Cardiac fibroblast (primary cell): Measurements from ENCODE around the gene FRS3.
A peak's percentile ranks its signal among the peaks of the same experiment; 100 is the strongest.

Experiments used
- DNase-seq, 2 donors: peaks; one replicate each; pipeline versions ENCODE4 v3.0.0 to v3.0.0-alpha.2; 2010; ENCODE audit warnings: low read depth in 2 of 2
- H3K4me3 ChIP-seq, 2 donors: replicated peaks in 1 of 2; 1 replicate in 1 of 2; 2 replicates in 1 of 2; pipeline ENCODE4 v1.5.1; 2011; ENCODE audit warnings: low read depth in 2 of 2, low read length in 2 of 2, mild to moderate bottlenecking in 2 of 2, moderate library complexity in 1 of 2
- TF ChIP-seq, protein P1 (sequence below): IDR thresholded peaks from one replicate; pipeline ENCODE4 v1.5.1; 2011; ENCODE audit warnings: low read depth, mild to moderate bottlenecking, low read length, inconsistent platforms

FRS3 gene

DNA sequence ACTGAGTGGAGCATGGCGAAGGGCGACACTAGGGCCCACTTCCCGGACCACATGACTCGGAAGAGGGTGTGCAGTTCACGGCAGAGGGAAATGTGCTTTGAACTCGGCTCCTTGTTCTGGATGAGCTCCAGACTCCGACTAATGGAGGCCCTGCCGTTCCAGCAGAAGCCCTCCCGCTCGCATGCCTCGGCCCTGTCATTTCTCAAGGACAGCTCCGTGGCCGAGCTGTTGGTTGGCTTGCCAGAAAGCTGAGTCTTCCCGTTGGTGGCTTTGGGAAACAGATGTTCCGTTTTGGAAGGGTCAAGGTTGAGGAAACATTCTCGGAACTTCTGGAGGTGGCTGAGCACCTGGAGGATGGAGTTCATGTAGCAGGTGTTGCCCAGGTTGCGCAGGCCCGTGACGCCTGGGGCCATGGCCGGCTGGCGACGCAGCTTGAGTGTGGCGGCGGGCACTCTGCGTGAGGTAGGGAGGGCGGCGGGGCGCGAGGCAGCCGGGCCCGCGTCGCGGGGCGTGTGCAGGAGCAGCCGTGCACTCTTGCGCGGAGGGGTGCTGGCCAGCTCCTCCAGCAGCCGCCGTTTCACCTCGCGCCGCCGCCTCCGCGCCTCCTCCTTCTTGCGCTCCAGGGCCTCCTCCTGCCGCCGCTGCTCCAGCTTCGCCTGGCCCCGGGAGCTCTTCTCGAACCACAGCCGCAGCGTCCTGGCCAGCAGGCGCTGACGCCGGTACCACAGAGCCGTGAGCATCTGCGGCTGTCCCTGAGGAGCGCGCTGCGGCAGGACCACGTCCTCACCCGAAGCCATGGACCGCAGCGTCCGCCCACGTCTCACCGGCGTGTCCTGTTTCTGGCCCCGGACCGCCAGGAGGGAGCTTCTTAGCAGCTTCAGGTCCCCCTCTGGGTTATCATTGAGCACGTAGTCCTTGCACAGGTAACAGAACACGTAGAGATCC, 26.4 kb upstream of the FRS3 start:
- H3K4me3 ChIP-seq = no peak overlapping the region
- DNase-seq = no peak
- TF ChIP-seq, protein P1, sequence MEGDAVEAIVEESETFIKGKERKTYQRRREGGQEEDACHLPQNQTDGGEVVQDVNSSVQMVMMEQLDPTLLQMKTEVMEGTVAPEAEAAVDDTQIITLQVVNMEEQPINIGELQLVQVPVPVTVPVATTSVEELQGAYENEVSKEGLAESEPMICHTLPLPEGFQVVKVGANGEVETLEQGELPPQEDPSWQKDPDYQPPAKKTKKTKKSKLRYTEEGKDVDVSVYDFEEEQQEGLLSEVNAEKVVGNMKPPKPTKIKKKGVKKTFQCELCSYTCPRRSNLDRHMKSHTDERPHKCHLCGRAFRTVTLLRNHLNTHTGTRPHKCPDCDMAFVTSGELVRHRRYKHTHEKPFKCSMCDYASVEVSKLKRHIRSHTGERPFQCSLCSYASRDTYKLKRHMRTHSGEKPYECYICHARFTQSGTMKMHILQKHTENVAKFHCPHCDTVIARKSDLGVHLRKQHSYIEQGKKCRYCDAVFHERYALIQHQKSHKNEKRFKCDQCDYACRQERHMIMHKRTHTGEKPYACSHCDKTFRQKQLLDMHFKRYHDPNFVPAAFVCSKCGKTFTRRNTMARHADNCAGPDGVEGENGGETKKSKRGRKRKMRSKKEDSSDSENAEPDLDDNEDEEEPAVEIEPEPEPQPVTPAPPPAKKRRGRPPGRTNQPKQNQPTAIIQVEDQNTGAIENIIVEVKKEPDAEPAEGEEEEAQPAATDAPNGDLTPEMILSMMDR = no peak

DNA sequence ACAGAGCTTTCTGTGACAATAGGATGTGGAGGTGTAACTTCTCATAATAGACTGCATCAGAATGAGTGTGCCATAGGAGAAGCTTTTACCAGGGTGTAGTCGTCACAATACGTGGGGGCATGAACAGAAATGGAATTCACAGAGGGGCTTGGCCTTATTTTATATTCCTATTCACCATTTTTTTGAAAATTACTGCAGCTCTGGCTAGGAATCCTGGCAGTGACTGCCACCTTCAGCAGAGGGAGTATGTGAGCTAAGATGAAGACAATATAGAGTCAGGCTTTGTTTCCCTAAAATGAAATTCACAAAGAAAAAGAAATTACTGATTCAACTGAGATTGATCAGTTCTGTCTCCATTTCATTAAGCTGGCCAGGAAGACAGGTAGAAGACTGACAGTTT, 21.7 kb upstream of the FRS3 start:
- peak; percentile 59 to 60 for DNase-seq
- TF ChIP-seq, protein P1 = peak; percentile 77

DNA sequence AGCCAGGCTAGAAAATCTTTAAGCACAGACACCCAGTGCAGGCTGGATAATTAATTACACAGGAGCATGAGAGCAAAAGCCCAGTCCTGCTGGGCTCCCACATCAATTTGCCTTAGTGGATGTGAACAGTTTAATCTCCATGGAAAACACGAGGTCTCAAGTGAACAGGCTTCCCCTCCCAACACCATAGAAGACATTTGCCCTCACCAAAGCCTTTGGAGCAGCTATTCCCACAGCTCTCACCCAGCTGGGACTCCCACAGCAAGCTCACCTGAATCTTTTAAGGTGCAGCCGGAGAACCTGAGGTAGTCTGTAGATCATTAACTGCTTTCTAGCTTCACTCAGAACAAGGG, 19.8 kb upstream of the FRS3 start:
- DNase-seq = no peak
- TF ChIP-seq, protein P1 = no peak
- no peak overlapping the region for H3K4me3 ChIP-seq

More for the DNA sequence above, 21.7 kb upstream of the FRS3 start:
- no peak overlapping the region for H3K4me3 ChIP-seq

DNA sequence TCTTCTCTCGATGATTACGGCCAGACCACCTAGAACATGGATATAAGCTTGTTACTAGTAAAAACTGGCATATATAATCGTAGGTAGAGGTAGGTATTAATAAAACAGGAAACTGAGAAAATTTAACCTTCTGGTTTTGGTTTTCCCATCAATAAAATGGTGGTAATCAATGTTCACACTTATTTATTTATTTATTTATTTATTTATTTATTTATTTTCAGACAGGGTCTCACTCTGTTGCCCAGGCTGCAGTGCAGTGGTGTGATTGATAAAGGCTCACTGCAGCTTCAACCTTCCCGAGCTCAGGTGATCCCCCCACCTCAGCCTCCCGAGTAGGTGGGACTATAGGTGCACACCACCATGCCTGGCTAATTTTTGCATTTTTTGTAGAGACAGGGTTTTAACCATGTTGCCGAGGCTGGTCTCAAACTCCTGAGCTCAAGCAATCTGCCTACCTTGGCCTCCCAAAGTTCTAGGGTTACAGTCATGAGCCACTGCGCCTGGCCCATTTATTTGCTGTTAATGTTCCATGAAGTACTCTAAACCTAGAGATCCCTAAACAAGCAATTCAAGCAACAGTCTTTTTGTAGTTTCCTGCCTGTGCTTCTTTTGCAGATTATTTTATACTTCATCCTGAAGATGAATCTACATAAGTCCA, 19.3 kb upstream of the FRS3 start:
- TF ChIP-seq, protein P1 = no peak

DNA sequence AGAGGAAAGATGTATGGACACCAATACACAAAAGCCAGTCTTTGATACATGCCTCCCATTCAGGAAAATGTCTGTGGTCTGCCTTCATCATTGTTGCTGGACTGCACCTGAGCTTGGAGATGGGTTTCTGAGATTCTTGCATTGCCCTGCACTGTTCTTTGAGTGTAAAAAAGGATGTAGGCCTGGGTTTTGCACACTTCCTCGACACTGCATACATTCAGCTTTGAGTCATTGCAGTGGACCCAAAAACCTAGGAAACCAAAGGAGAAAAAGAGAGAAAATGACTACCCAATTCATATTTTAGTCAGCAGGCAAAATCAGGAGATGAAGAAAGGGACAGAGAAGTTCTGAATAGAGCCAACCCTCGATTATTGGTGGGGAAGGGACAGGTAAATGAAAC, 16.8 kb upstream of the FRS3 start:
- H3K4me3 ChIP-seq = no peak overlapping the region
- TF ChIP-seq, protein P1 = no peak
- DNase-seq = no peak

More for the DNA sequence above, 19.3 kb upstream of the FRS3 start:
- DNase-seq = no peak
- H3K4me3 ChIP-seq = no peak overlapping the region

DNA sequence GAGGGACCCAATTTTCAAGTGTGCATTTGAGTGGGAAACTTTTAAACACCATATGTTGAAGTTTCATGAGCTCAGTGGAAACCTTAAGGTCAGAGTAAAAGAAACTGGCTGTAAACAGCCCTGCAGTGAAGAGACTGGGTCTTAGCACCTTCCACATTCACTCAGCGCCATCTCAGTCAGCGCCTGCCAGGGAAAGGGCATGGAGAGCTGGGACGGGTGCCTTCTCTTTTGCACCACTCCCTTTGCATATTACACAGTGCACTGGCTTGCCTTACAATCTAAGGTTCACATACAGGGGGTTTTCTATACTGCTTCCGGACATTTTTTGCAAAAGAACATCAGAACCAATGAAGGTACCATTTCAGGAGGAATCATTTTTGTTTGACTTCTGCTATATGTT, 12.3 kb upstream of the FRS3 start:
- H3K4me3 ChIP-seq = no peak overlapping the region
- TF ChIP-seq, protein P1 = no peak
- DNase-seq = no peak
